GM18526 (cell line): Measurements from ENCODE around the gene NLRP1.

Experiments used
- POLR2A ChIP-seq: IDR thresholded peaks from 3 replicates; pipeline ENCODE4 v1.6.1; 2011; ENCODE audit not compliant: insufficient read length; ENCODE audit errors: extremely low read depth

The NLRP1 gene

DNA sequence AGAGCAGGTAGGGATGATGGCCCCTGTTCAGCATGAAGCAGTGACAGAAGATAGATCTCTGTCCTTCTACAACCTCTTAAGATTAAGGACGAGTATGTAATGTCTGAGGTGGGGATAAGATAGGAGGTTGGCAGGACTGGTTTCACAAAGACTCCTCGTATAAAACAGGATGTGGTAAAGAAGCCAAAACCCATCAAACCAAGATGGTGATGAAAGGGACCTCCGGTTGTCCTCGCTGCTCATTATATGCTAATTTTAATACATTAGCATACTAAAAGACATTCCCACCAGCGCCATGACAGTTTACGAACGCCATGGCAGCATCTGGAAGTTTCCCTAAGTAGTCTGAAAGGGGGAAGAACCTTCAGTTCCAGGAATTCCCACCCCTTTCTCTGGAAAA lies 70.7 kb downstream of the NLRP1 start:
- TF ChIP-seq POLR2A, result no peak

DNA sequence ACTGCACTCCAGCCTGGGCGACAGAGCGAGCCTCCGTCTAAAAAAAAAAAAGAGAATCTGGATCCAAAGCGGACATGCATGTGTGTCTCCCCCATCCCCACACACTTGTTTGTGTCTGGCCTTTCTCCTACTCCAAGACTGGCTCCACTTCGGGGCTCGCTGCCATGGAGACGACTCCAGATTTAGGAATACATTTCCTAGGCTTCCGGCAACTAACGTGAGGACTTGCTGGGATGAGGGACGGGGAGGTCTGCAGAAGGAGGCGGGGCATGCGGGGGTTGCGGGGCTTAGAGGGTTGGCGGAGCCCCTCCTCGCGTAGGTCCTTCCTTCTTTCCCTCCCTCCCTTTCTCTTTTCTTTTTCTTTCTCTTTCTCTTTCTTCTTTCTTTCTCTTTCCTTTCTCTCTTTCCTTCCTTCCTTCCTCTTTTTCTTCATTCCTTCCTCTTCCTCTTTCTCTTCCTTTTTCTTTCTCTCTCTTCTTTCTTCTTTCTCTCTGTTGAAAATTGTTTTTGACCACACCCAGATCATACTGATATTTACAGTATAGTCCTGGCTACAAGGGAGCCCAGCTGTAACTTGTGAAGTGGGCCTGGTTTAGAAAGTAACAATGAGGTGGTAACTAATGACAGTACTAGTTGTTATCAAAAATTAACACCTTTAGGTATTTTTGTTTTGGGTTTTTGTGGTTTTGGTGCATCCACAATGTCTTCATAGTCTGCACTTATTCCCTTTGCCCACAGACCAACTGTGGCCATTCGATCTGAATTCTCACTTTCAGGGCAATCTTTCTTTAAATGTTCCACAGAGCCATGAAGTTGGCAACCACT lies 72.7 kb downstream of the NLRP1 start:
- TF ChIP-seq POLR2A, result no peak

DNA sequence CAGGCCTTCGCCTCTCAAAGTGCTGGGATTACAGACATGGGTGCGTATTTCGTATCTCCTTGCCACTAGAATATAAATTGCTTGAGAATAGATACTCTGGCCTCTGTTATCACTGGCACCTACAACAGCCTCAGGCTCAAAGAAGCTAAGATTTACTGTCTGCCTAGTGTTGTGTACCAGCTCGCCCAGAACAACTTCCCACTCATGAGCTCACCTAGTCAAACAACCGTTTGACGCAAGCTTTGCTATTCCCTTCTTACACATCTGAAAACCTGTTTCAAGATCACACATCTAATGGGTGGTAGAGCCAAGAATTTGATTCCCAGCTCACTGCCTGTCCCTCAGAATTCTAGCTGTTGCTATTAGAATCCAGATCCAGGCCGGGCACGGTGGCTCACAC lies 73.5 kb downstream of the NLRP1 start:
- TF ChIP-seq POLR2A, result no peak

GRCh38 chr17:5509482-5509881 lies 74.8 kb downstream of the NLRP1 start:
- TF ChIP-seq POLR2A, result no peak

GRCh38 chr17:5508810-5509209 lies 75.5 kb downstream of the NLRP1 start:
- TF ChIP-seq POLR2A, result no peak

GRCh38 chr17:5506307-5506706 lies 78.0 kb downstream of the NLRP1 start:
- TF ChIP-seq POLR2A, result no peak

DNA sequence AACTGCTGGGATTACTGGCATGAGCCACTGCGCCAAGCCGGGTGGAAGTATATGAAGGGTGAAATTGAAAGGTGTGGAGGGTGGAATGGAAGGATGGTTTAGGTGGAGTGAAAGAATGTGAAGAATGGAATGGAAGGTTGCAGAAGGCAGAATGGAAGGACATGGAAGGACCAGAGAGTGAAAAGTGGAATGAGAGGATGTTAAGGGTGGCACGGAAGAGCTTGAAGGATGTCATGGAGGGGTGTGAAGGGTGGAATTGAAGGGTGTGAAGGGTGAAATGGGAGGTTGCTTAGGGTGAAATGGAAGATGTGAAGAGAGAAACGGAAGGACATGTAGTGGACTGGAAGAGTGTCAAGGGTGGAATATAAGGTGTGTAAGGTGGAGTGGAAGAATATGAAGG lies 81.8 kb downstream of the NLRP1 start:
- TF ChIP-seq POLR2A, result no peak

DNA sequence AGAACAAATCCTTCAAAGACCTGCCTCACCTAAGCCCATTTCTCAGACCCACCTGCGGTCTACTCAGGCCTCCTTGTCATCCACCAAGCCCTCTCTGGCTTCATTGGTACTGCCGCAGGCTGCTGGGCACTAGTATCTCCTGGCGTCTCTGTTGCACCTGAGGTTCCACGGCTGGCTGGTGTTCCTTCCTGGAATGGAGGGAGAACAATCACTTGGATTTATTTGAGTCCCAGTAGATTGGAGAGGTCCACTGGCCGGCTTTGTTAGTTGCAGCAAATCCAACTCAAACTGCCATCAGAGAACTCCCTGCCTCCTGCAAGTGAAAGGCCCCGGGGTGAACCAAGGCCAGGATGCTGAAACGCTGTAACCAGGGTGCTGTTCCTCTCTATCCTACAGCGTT lies 82.6 kb downstream of the NLRP1 start:
- no peak for TF ChIP-seq POLR2A

DNA sequence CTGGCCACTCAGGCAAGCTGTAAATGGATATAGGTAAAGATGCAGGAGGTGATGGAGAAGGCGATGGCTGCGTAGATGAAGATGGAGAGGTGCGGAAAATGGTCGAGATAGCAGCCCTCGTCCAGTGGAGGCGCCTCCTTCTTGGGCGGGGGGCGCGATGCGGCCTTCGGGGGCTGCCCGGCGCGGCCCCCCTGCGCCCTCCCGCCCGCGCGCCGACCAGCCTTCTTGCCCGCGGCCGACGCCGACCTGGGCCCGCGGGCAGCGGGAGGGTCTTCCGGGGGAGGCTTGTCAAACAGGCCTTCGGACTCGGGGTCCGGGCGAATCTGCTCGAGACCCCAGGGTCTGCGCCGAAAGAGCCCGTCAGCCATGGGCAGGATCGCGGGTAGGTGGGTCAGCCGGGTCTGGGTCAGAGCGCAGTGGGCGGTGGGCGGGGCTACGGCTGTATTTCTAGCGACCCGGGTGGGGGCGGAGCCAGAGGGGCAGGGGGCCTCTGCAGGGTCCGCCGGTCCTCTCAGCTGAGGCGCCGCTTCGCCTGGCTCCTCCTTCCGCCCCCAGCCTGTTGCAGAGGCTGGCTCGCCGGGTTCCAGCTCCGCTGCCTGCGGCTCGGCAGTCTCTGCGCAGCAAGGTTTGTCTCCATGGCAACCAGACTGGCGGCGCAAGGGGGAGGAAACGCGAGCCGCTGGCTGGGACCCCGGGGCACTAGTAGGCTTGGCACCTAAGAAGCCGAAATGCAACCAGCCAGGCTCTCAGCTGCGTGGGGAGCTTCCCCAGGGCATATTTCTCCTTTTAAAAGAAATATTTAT lies 83.5 kb downstream of the NLRP1 start:
- no peak for TF ChIP-seq POLR2A

GRCh38 chr17:5500247-5500588 lies 84.1 kb downstream of the NLRP1 start:
- TF ChIP-seq POLR2A, result no peak

- no peak for TF ChIP-seq POLR2A
Measured at GRCh38 chr17:5499476-5500231, 84.7 kb downstream of the NLRP1 start.

DNA sequence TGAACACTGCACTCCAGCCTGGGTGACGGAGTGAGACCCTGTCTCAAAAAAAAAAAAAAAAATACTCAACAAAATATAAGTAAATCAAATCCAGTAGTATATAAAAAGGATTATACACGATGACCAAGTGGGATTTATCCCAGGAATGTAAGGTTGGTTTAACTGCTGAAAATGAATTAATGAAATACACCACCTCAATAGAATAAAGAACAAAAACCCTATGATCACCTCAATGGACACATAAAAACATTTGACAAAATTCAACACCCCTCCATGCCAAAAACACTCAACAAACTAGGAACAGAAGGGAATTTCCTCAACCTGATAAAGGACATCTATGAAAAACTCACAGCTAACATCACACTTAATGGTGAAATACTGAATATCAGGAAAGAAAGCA lies 91.3 kb downstream of the NLRP1 start:
- no peak for TF ChIP-seq POLR2A

GRCh38 chr17:5488752-5489151 lies 95.6 kb downstream of the NLRP1 start:
- no peak for TF ChIP-seq POLR2A

DNA sequence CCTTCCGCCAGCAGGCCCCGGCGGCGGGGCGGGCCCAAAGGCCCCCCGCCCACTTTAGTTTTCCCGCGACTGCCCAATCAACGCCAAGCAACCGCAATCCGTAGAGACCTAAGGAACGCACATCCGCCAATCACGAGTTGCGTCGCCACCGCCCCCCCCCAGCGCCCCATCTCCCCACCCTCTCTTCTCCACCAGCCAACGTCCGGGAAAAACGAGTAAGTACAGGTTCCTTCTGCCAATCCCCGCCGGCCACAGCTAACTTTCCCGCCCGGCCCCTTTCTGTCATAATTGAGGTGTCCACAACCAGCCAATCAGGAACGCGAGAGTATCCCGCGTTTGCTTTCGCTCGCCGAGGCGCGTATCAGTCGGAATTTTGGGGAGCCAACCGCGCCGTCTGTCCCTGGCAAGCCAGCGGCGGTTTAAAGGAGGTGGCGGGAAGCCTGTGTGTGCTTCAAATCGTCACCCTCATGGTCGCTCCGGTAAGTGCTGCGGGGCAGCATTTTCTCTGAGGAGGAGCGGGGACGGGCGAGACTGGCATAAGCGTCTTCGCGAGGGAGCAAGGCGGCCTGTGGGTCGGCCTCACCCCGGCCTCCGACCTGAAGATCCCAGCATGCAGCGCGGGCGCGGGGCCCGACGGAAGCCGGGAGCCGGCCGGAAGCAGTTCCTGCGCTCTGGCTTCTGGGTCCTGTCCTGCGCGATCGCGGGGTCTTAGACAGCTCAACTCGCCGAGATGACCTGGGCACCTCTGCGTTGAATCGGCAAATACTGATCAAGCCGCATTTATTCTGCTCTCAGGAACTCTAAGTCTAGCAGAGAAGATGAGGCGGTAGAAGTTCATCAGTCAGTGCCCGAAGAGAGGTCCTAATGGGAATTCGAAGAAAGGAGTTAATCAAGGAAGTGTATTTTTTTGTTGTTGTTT lies 97.8 kb downstream of the NLRP1 start, which contains the start of gene MIS12:
Gene MIS12, plus strand, starts transcription at position 361 of the 919 bp plus-strand sequence. CDS start 2,297 bp downstream, outside the sequence.
- peak; percentile 75 for TF ChIP-seq POLR2A
